HL-60 (cell line): Measurements from ENCODE around the gene OSBPL8.

Experiments
- POLR2AphosphoS5 ChIP-seq: IDR thresholded peaks from 2 replicates; pipeline ENCODE4 v1.6.1; 2012; ENCODE audit warnings: low read depth
- TF ChIP-seq, protein P1 (sequence below): IDR thresholded peaks from one replicate; pipeline ENCODE4 v1.5.1; 2011; ENCODE audit warnings: low read length, control low read depth, inconsistent platforms; ENCODE audit not compliant: insufficient read depth

DNA sequence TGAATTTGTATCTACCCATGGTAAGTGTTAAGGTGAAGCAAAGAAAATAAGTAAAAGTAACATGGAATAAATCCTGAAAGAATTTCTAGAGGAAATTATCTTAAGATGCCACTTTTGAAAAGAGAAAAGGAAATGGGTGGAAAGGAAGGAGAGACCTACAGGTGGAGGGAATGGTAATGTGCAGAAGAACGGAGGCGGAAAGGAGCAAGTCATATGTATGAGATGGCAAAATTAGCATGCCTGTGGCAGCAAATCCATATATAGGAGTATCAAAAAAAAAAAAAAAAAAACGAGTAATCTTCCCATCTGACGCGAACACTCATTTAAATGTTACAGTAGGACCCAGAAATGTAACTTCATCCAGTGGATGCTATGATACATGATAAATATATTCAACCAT, 23.0 kb downstream of the OSBPL8 start:
- TF ChIP-seq, protein P1, sequence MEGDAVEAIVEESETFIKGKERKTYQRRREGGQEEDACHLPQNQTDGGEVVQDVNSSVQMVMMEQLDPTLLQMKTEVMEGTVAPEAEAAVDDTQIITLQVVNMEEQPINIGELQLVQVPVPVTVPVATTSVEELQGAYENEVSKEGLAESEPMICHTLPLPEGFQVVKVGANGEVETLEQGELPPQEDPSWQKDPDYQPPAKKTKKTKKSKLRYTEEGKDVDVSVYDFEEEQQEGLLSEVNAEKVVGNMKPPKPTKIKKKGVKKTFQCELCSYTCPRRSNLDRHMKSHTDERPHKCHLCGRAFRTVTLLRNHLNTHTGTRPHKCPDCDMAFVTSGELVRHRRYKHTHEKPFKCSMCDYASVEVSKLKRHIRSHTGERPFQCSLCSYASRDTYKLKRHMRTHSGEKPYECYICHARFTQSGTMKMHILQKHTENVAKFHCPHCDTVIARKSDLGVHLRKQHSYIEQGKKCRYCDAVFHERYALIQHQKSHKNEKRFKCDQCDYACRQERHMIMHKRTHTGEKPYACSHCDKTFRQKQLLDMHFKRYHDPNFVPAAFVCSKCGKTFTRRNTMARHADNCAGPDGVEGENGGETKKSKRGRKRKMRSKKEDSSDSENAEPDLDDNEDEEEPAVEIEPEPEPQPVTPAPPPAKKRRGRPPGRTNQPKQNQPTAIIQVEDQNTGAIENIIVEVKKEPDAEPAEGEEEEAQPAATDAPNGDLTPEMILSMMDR, result no peak
- TF ChIP-seq POLR2AphosphoS5, result no peak
